Measurements from ENCODE around the gene CPSF4L.

Gene CPSF4L

GRCh38 chr17:73199751-73200317, 61.8 kb downstream of the CPSF4L start:
- no peak for DNase-seq

- no peak for DNase-seq
These were observed 62.8 kb downstream of the CPSF4L start for GRCh38 chr17:73198930-73199260.
